ENCODE measurements around the gene SERAC1. TPM values are rescaled to one million over a fixed set of nuclear protein-coding genes. Genes with fewer than 3 reads are reported as not detected.

Gene SERAC1
- total and polyA plus RNA-seq, 2 donors (not counting 3 experiments of a cell fraction or from before 2014, with no cell fraction given), result 4.9 to 5.7 TPM

DNA sequence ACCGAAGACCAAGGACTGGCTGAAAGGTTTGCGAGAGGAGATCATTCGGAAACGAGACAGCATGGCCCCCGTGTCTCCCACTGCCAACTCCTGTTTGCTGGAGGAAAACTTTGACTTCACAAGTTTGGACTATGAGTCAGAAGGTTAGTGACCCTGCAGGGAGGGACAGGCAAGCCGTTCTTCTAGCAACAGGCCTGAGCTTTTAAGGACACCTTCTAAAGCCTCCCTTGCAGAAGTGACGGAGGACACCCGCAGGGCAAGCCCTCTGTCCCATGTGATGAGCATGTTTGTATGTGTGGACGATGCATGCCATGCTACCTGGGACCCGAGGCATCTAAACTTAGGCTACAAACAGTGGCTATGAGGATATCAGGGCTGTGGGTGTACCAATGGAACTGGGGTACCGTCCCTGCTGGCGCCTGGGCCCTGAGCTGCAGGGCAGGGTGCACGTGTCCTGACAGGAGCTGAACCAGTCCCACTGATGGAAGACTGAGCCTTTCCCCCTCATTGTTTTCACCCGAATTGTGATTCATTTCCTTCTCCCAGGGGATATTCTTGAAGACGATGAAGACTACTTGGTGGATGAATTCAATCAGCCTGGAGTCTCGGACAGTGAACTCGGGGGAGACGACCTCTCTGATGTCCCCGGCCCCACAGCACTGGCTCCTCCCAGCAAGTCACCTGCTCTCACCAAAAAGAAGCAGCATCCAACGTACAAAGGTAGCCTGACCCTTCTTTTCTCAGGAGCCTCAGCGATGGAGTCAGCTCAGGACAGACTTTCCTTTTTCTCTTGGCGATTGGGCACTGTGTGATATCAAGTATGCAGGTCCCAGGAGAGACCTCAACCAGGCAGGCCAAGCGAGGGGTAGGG is 84.4 kb downstream of the SERAC1 start:
- no peak overlapping the region for H3K9ac ChIP-seq (replicated peaks; ENCODE audit: extremely low read depth, insufficient read depth, low read length)
- H3K9me1 ChIP-seq (replicated peaks; ENCODE audit: control insufficient read depth, extremely low read depth, insufficient read depth, low read length), result no peaks in the 10 kb centered on the region
- ChIA-PET CTCF (interaction anchor here (0.6 to 2.3 kb wide), 3 partner anchors 12 to 80 kb away, joined by 3 to 9 read pairs (median 3); no protein-coding TSS in a partner anchor), POLR2A (no interaction called here)
- no peaks in the 10 kb centered on the region for H3K9me3 ChIP-seq (replicated peaks; ENCODE audit: control insufficient read depth, insufficient read depth, low read length)
- no peak overlapping the region for H3K27ac ChIP-seq (ENCODE audit: insufficient read depth, low read depth, low read length)
- H3K4me3 ChIP-seq (replicated peaks in 1 of 3; ENCODE audit: insufficient read depth in 1 of 3, low read depth in 1 of 3, low read length in 3 of 3), result no peak overlapping the region
- dilution Hi-C loops (cut with MboI; ENCODE audit: extremely low pct_ligation_motif_present, low sequenced_read_pairs) (no loop called here), intact Hi-C loops (cut with micrococcal nuclease) (no loop called here)
- DNase-seq (ENCODE audit: low read depth, low spot score) (no peak), FAIRE-seq (peak; percentile 72)
- H4K20me1 ChIP-seq (replicated peaks; ENCODE audit: control insufficient read depth, extremely low read depth, insufficient read depth, low read length), result no peaks in the 10 kb centered on the region
- no peaks in the 10 kb centered on the region for H3K27me3 ChIP-seq (ENCODE audit: control insufficient read depth in 2 of 2, insufficient read depth in 2 of 2, low read length in 2 of 2)
- no peaks in the 10 kb centered on the region for H3K79me2 ChIP-seq (ENCODE audit: control insufficient read depth, insufficient read depth, low read length)
- no peak overlapping the region for H2AFZ ChIP-seq (ENCODE audit: low read depth, low read length)
- no peak overlapping the region for H3K4me2 ChIP-seq (ENCODE audit: insufficient read depth, low read length)
- BruUV-seq (replicated peaks), result no TSS peak
- H3K4me1 ChIP-seq (ENCODE audit: control insufficient read depth, extremely low read depth, insufficient read depth, low read length), result peaks cover 6% of the 10 kb centered on the region
- TF ChIP-seq, protein P1, sequence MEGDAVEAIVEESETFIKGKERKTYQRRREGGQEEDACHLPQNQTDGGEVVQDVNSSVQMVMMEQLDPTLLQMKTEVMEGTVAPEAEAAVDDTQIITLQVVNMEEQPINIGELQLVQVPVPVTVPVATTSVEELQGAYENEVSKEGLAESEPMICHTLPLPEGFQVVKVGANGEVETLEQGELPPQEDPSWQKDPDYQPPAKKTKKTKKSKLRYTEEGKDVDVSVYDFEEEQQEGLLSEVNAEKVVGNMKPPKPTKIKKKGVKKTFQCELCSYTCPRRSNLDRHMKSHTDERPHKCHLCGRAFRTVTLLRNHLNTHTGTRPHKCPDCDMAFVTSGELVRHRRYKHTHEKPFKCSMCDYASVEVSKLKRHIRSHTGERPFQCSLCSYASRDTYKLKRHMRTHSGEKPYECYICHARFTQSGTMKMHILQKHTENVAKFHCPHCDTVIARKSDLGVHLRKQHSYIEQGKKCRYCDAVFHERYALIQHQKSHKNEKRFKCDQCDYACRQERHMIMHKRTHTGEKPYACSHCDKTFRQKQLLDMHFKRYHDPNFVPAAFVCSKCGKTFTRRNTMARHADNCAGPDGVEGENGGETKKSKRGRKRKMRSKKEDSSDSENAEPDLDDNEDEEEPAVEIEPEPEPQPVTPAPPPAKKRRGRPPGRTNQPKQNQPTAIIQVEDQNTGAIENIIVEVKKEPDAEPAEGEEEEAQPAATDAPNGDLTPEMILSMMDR (IDR thresholded peaks at IDR 0.05; ENCODE audit: extremely low read depth in 1 of 2, insufficient read depth in 1 of 2, low read depth in 1 of 2, low read length in 2 of 2), result no peak
- TF ChIP-seq POLR2AphosphoS5 (IDR thresholded peaks at IDR 0.05; ENCODE audit: insufficient read depth, low read depth, low read length), result no peak
- TF ChIP-seq MYC (IDR thresholded peaks at IDR 0.05; ENCODE audit: low read depth, low read length), result no peak
- TF ChIP-seq GATA2 (IDR thresholded peaks at IDR 0.05; ENCODE audit: insufficient read depth, insufficient read length, low read depth, low read length), result no peak
- H3K36me3 ChIP-seq (ENCODE audit: control insufficient read depth in 2 of 2, extremely low read depth in 1 of 2, insufficient read depth in 2 of 2, low read length in 2 of 2), result peaks cover 46 to 53% of the 10 kb centered on the region in 2 experiments

GRCh38 chr6:158081657-158081935 is 86.5 kb downstream of the SERAC1 start:
- H2AFZ ChIP-seq (ENCODE audit: low read depth, low read length), result no peak overlapping the region
- H3K4me3 ChIP-seq (replicated peaks in 1 of 3; ENCODE audit: insufficient read depth in 1 of 3, low read depth in 1 of 3, low read length in 3 of 3), result no peak overlapping the region
- TF ChIP-seq FOS (IDR thresholded peaks at IDR 0.05; ENCODE audit: borderline replicate concordance, insufficient read depth, low read length) (no peak), POLR2A (IDR thresholded peaks at IDR 0.05; ENCODE audit: low read depth, low read length) (no peak)
- no TSS peak for BruUV-seq (replicated peaks)
- no peaks in the 10 kb centered on the region for H3K9me1 ChIP-seq (replicated peaks; ENCODE audit: control insufficient read depth, extremely low read depth, insufficient read depth, low read length)
- POLR2A ChIA-PET, result no interaction called here
- peaks cover 48 to 49% of the 10 kb centered on the region in 2 experiments for H3K36me3 ChIP-seq (ENCODE audit: control insufficient read depth in 2 of 2, extremely low read depth in 1 of 2, insufficient read depth in 2 of 2, low read length in 2 of 2)
- no peaks in the 10 kb centered on the region for H3K79me2 ChIP-seq (ENCODE audit: control insufficient read depth, insufficient read depth, low read length)
- no peak overlapping the region for H3K4me2 ChIP-seq (ENCODE audit: insufficient read depth, low read length)
- H3K9ac ChIP-seq (replicated peaks; ENCODE audit: extremely low read depth, insufficient read depth, low read length), result no peak overlapping the region
- intact Hi-C loops (cut with micrococcal nuclease), result no loop called here
- dilution Hi-C loops (cut with MboI; ENCODE audit: extremely low pct_ligation_motif_present, low sequenced_read_pairs), result no loop called here
- FAIRE-seq, result no peak
- no peaks in the 10 kb centered on the region for H3K27me3 ChIP-seq (ENCODE audit: control insufficient read depth in 2 of 2, insufficient read depth in 2 of 2, low read length in 2 of 2)
- CTCF ChIA-PET, result interaction anchor here (2.3 kb wide), 1 partner anchor 9 kb away, joined by 9 read pairs; no protein-coding TSS in a partner anchor
- no peaks in the 10 kb centered on the region for H3K9me3 ChIP-seq (replicated peaks; ENCODE audit: control insufficient read depth, insufficient read depth, low read length)
- H3K4me1 ChIP-seq (ENCODE audit: control insufficient read depth, extremely low read depth, insufficient read depth, low read length), result peaks cover 6% of the 10 kb centered on the region
- no peaks in the 10 kb centered on the region for H4K20me1 ChIP-seq (replicated peaks; ENCODE audit: control insufficient read depth, extremely low read depth, insufficient read depth, low read length)
- H3K27ac ChIP-seq (ENCODE audit: insufficient read depth, low read depth, low read length), result no peak overlapping the region
- DNase-seq (ENCODE audit: low read depth, low spot score), result no peak

Measured in endothelial cell of umbilical vein (primary cell).